NCI-H69 (cell line): ENCODE measurements around the gene PFKL.
"Not testable (repeated sequence)": the region's sequence is repeated elsewhere in the genome, so short reads cannot be mapped to it uniquely, and the experiment has no call there.

Experiments used
- DNase-seq: peaks from one replicate; lab custom pipeline; 2025; lab: John Stamatoyannopoulos, UW

PFKL gene

DNA sequence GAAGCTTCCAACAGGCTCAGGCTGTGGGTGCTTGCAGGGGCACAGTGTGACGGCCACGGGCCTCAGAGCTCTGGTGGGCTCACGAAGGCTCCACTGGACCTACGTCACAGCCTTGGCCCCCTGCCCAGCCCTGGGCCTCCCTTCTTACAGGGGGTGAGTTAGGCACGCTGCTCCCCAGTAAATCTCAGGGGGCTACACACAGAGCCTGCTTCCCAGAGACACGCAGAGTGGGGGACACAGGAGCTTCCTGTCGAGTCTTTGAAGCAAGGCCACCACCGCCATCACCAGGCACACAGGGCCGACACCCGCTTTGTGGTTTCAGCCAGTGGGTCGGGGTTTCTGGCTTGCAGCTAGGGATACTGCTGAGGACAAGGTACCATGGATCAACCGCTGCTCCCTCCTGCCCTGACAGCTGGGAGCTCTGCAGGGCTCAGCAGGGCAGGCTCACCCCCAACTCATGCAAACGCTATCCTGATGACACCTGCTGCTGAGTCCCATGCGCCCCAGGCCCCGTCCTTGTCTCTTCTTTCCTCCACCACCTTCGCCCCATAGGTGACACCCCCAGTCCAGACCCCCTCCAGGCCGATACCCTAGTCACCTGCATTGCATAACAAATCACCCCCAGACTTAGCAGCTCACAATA is 44.8 kb downstream of the PFKL start:
- no peak for DNase-seq

DNA sequence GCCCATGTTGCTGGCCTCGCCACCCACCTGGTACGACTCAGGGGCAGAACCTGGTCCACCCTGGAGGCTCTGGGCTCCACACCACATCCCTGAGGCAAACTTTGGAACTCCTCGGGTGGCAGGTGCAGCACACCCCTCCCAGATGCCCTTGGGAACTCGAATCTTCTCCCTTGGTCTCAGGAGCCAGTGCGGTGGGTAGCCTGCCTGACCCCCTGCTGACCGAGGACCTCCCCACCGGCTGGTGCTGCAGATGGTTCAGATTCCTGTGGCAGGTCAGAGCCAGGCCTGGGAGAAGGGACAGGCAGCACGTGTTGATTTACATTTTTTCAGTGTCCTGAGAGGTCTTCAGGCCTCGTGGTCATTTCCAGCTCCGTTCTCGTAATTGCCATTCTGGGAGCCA is 45.6 kb downstream of the PFKL start:
- peak; percentile 23 for DNase-seq

DNA sequence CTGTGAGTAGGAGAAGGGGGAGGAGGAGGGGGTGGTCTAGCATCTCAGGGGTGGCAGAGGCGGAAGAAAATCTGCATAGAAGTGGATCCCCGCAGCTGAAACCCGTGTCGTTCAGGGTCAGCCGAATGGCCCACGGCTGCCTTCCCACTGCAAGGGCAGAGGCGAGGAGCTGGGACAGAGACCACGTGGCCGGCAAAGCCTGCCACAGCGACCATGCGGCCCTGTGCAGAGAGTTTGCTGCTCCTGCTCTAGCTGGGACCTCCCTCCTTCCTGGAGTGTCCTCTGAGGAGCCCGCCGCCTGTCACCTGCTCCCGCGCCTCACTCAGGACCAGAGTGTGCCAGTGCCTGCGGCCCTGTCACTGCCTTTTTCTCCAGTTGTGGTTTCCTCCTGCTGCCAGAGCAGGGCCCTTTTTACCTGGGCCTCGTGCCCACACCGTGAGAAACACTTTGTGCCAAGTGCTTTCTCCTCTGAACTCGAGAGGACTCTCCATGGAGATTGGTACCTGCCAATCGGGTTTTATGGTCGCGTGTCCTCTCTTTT is 48.1 kb downstream of the PFKL start:
- no peak for DNase-seq

DNA sequence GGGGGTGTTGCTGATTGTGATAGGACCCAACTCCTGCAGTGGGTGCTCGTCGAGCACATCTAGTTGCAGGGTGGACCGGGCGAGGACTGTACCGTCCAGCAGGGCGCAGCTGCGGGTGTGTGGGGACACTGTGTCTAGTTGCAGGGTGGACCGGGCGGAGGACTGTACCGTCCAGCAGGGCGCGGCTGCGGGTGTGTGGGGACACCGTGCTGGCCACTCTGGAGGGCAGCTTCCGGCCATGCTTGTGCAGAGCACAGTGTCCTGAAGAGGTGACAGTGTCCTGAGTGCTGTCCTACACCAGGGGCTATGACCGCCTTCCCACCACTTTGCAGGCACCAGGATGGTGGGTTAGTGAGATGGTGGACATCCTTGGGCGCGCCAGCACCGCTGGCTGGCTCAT is 49.0 kb downstream of the PFKL start:
- DNase-seq = no peak

DNA sequence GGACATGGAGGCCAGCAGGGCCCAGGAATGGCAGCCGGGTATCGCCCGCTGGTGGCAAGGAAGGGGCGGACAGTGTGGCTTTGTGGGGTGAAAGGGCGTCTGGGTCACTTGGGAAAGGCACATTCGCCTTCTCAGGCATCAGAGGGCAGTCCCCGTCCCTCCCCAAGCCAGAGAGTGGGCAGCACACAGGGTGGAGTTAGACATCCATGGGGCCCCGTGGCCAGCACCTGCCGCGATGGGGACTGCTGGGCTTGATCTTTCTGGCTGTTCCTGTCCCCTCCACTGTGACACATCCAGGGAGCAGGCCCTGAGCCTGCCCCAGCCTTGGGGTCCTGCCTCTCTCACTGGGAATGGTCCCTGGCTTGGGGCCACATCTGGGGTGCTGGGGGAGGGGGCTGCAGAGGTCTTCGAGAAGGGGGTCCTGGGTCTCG is 49.6 kb downstream of the PFKL start:
- DNase-seq = no peak

DNA sequence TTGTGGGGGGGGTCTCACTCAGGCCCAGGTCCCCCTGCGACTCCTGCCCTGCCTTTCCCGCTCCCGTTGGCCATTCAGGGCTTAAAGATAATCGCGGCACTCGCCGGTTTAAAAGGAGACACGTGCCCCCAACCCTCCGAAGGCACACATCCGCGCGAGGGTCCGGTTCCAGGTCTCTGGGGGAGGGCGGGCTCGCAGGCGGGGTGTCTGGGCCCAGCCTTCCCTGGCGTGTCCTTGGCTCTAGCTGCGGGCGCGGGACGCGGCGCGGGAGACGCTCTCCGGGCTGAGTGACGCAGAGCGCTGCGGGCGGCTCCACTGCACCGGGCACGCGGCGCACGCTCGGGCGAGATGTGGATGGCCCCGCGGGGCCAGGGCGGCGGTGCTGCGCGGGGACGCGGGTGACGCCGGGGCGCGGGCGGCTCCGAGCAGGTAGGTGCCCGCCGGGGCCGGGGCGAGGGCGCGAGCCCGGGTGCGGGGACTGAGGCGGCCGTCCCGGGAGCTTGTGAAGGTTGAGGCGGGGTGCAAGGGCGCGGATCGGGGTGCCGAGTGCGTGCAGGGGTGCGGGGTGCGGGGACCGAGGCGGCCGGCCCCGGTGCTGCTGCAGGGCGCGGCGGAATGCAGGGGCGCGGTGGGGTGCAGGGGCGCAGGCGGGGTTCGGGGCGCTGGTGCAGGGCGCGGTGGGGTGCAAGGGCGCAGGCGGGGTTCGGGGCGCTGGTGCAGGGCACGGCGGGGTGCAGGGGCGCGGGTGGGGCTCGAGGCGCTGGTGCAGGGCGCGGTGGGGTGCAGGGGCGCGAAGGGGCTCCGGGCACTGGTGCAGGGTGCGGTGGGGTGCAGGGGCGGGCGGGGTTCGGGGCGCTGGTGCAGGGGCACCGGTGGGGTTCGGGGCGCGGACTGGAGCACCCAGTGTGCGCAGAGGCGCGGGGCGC is 50.3 kb downstream of the PFKL start:
- DNase-seq = no peak

DNA sequence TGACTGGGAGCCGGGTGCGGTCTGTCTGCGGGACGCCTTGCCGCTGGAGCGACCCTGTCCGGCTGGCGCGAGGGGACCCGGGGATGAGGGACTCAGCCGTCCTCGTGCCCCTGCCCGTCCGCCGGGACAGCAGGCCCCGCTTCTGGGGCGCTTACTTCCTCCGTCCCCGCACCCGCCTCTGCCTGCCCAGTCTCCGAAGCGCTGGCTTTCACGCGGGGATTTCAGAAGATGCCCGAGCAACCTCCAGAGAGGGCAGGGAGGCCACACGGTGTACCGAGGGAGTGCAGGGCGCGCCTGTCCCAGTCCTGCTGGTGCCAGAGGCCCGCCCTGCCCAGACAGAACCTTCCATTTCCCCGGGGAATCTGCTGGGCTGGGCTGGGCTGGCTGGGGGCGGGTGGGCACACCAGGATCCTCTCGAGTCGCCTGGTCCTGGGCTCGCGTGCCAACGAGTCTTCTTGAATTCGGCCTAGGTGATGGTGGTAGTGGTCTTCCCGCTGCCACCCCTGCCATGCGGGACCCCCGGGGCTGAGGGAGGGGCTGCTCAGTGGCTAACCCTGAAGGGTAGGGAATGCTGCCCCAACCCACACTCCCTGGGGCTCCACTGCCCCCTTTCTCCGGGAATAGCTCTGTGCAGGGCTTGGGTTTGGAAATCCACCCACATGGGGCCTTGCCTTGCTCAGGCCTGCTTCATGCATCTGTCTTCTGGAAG is 51.1 kb downstream of the PFKL start:
- no peak for DNase-seq

DNA sequence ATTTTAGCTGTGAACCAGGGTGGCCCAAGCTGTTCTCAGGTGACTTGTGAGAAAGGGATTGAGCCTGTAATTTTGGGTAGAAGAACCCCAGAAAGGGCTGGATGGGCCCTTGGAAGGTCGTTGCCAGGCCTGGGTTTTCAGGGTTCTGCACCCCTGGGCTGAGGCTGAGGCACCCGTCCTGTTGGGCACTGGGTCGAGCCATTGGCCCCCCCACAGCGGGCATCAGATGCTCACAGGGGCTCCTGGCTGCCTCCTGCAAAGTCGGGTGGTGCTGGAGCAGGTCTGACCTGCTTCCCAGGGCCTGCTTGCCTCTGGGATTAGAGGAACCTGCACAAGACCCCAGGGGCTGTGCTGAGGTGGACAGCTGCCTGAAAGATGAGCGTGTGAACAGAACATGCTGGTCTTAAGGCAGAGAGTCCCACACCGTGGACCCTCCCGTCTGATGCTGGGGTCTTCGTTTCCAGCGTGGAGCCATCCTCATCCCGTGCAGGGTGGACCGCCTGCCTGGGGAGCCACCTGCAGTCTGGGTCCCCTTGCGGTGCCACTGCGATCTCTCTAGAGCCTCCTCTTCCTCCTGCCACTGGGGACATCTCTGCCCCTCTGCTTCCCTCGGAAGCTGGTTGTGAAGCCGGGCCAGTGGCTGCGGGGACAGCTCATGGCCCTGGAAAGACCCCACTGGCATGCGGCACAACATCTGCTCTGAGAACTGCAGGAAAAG is 51.8 kb downstream of the PFKL start:
- no peak for DNase-seq

DNA sequence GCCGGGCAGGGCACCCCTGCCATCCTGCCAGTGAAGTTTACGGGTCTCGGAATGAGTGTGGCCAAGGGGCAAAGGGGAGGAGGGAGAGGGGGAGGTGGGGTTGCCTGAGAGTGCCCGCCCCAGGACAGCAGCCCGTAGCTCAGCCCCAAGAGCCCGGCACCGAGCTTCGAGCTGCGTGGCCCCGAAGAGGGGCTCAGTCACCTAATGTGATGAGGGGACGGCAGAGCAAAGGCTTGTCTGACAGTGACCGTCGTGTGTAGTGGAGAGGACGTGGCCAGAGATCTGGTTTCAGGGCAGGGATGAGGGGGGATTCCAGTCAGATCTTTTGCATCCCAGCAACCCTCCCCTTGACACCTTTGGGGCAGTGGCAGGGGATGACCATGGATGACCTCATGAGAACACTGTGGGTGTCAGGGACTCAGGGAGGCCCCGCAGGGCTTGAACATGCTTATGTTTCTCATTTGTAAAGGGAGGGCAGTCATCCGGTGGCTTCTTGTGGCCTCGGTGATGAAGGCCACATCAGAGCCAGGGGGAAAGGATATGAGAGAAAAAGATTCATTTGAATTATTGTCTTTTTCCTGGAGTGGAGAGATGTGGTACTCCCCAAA is 52.5 kb downstream of the PFKL start:
- DNase-seq = no peak

DNA sequence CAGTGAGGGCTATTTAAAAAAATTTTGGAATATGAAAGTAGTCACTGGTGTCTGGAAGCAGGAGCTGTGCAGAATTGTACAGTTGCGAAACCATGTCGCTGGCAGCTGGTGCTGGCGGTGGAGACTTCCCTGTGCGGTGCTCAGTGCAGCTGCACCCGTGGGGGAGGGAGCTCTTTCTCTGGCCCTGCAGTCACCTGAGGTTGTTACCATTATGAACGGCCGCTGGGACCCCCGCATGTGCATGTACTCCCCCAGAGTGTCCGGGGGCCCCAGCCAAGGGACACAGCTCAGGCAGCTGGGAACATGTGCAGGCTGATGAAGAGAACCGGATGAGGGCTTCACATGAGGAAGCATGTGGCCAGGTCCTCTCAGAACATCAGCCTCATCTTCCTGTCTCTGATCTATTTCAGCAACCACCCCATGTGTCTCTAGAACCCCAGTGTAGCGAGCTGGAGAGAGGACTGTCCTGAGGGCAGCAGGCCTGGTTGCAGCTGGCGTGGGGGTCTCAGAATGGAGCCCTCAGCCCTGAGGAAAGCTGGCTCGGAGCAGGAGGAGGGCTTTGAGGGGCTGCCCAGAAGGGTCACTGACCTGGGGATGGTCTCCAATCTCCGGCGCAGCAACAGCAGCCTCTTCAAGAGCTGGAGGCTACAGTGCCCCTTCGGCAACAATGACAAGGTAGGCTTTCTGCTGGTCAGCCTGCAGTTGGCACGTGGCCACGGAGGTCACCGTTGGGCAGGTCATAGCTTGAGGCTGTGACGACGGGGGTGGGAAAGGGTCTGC is 53.5 kb downstream of the PFKL start, which contains the start of gene TRPM2:
Gene TRPM2 (plus strand): TSS at position 431 of the 780 bp plus-strand sequence. CDS start 80 bp downstream, at position 511.
- DNase-seq = no peak

DNA sequence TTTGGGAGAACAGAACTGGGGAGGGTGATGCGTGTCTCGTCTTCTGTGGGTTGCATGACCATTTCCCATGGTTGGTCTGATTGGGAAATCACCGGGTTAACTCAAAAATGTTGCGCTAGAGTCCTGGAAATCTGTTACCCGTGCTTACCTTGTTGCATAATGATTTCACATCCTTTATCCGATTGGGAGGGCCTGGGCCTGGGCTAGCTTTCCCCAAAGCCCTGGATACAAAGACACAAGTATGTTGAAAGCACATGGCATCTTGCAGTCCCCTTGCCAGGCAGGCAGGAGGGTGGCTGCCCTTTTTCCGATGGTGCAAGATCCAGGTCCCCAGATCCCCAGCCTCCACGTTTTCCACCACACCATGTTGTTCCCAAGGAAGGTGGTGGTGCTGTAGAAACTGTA is 54.1 kb downstream of the PFKL start:
- no peak for DNase-seq

DNA sequence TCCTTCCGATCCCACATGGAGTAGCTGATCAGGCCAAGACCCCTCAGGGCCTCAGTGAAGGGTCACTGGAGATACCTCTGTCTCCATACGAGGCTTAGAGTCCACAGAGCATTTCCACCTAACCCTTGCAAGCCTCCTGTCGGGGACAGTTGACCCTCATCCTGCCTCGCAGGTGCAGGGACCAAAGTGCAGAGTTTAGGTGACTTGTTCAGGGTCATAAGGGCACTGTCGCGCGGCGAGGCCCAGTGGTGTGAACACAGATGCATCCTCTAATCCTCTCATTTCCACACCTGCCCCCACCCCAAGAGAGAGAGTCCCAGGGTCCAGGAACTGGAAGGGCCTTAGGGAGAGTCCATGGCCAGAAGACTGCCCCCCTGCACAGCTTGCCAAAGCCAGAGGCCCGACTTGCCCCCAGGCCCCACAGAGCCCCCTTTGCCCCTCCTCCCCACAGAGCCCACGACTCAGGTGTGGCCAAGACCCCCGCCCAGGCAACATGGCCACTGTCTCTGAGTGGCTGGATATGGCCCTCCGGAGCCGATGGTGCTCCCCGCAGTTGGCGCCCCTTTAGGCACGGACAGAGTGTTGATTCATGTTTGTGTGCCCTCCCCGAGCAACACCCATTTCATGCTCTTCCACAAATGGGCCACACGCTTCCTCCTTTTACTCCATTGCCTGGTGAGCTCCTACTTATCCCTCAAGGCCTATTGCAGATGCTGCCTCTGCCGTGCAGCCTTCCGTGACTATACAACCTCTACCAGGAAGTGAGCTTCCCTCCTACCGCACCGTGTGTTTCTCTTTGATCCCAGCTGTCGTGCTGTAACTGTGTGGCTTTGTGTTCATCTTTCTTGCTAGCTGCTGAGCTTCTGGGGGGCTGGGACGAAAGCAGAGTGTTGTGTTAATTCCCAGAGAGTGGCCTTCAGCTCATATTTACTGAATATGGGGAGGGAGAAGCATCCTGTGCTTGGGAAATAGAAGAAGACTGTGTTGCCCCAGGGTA is 55.2 kb downstream of the PFKL start:
- DNase-seq = no peak

DNA sequence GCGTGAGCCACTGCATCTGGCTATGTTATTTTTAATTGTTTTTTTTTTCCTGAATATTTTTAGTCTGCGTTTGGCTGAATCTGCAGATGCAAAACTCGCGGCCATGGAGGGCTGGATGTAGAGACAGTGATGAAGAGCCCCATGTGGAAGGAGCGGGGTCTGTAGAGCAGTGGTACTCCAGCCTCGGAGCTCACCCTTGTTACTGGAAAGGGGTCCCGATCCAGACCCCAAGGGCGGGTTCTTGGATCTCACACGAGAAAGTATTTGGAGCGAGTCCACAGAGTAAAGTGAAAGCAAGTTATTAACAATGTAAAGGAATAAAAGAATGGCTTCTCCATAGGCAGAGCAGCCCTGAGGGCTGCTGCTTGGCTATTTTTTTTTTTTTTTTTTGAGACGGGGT is 56.3 kb downstream of the PFKL start:
- no peak for DNase-seq

DNA sequence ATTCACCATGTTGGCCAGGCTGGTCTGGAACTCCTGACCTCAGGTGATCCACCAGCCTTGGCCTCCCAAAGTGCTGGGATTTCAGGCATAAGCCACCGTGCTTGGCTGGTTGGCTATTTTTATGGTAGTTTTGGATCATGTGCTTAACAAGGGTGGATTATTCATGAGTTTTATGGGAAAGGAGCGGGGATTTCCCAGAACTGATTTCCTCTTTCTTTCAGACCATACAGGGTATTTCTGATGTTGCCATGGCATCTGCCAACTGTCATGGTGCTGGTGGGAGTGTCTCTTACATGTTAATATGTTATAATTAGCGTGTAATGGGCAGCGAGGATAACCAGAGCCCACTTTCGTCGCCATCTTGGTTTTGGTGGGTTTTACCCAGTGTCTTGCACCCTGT is 56.8 kb downstream of the PFKL start:
- no peak for DNase-seq

DNA sequence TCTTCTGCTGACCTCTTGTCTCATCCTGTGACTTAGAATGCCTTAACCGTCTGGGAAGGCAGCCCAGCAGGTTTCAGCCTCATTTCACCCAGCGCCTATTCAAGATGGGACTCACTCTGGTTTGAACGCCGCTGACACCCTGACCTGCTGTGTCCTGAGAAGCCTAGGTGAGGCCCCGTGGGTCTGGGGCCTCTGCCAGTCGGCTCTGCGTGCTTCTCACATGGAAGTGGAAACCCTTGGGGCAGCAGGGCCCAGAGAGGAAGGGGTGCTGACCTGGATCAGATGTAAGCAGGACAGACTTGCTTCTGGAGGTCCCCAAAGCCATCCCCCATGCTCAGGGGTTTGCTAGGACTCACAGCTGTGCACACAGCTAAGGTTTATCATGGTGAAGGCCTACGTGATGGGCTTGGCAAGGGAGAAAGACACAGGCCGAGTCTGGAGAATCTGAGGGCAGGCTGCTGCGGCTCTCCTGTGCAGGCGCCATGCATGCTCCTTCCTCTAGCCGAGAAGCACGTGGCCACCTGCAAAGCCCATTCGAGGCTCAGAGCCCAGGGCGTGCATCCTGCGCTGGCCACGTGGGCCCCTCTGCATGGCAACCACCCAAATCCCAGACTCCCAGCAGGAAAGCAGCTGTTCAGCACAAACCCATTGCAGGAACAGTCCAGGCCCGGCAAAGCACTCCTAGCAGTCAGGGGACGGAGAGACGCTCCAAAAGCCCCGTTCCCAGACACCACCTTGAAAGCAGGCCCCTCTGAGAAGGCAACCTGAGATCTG is 57.4 kb downstream of the PFKL start:
- no peak for DNase-seq

DNA sequence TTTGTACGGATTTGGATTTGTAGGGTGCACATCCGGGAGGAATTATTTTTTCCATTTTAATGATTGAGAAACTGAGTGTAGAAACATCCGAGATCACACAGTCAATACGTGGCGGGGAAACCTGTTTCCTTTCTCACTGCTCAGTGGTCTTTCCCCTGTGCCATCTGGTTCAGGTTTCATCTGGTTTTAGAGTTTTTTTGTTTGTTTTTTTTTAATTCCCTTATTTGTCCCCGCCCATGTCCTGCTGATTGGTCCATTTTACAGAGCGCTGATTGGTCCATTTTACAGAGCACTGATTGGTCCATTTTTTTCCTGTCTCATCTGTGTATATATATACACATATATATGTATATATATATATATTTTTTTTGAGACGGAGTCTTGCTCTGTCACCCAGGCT is 59.5 kb downstream of the PFKL start:
- no peak for DNase-seq

DNA sequence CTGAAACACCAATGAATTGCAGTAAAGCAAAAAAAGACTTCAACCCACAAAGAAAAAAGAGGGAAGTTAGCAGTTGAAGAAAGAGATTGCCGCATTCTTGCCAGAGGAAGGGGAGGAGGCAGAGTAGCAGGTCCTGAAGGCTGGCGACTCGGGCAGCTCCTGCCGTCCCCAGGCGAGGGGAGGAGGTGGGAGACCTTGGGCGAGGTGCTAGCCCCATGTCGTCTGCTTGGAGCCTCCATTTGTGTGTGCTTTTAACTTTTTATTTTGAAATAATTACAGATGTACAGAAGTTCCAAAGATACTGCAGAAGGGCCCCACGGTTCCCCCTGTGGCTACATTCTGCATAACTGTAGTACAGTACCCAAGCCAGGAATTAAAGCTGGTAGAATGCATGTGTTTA is 60.3 kb downstream of the PFKL start:
- no peak for DNase-seq

DNA sequence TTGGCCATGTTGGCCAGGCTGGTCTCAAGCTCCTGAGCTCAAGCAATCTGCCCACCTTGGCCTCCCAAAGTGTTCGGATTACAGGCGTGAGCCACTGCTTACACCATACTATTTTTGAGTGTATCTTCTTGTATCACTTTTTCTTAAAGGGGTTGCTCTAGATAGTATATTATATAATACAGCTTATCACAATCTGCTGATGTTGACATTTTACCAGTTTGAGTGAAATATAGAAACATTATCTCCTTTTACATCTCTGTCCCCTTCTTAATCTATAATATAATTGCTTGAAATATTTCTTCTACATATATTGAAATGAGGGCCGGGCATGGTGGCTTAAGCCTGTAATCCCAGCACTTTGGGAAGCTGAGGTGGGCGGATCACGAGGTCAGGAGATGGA is 62.0 kb downstream of the PFKL start:
- DNase-seq = not testable (repeated sequence)

DNA sequence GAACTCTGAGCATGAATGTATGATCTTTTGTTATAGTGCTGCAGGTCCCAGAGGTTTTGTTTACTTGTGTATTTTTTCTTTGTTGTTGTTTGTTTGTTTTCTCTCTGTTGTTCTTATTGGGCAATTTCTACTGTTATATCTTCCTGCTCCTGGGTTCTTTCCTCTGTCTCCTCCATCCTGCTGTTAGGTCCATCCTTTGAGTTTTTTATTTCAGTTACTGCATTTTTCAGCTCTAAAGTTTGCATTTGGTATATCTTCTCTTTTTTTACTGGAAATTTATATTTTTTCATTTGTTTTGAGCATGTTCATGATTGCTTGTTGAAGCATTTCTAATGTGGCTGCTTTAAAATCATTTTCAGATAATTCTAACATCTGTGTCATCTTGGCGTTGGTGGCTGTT is 63.4 kb downstream of the PFKL start:
- DNase-seq = no peak
